ENCODE measurements around the gene TMEM150C. TPM values are rescaled to one million over a fixed set of nuclear protein-coding genes. Genes with fewer than 3 reads are reported as not detected.

The TMEM150C gene
- total RNA-seq = 1 to 10 TPM; 2.7 to 6.8 (median 4.9) TPM

DNA sequence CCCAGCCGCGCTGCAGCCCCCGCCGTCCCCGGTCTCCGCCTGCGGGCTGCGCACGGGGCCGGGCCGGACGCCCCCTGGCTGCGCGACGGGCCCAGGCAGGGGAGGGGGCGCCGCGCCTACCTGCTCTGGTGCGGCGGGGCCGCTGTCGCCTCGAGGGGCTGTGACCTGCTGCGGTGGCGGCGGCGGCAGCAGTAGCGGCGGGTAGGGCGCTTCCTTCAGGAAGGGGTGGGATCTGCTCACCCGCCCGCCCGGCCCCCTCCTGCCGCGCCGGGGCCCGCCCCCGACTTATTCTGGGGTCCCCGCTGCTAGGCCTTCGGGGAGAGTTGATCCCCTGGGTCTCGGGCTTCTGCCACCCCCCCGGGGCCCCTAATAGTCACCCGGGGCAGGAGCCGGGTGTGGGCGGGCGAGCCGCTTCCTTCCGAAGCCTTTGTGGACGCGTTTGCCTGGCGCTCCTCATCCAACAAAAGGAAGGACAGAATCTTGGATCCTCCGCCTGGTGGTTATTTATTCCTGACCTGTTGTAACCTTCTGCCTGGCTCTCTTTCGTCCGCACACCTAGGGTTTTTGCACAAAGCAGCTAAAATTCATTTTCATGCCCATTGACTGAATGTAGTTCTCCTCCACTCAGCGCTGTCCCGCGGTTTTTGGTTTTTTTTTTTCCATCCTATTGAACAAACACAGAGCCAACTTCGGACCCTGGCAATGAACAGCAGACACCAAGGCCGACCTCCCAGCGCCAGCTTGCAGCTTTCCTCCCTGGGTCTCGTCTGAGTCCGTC, at the start of gene TMEM150C:
TMEM150C (minus strand) TSS at position 203 of the 778 bp plus-strand sequence. CDS start 57,331 bp downstream, outside the sequence.
- ATAC-seq (ENCODE audit: low FRiP score in 2 of 2) = peak in 1 of 2 donors; percentile 53
- peaks cover 0 to 4% (median 0%) of the 10 kb centered on the region in 4 donors for H3K27me3 ChIP-seq
- H3K4me3 ChIP-seq = peak within 1 kb of the TSS; percentile 33 to 86 (median 65)
- no peaks in the 10 kb centered on the region for H3K36me3 ChIP-seq
- H3K4me1 ChIP-seq = peaks cover 0 to 17% (median 2%) of the 10 kb centered on the region in 4 donors
- peak in 1 of 2 donors; percentile 87 for DNase-seq
- WGBS, 2 donors = 15 to 18% methylated on average over 19 to 21 of the region's 62 CpGs
- peak within 1 kb of the TSS in 2 of 4 donors; percentile 26 to 58 for H3K27ac ChIP-seq
- H3K9me3 ChIP-seq = no peaks in the 10 kb centered on the region
- TF ChIP-seq EP300 (IDR thresholded peaks at IDR 0.05) = no peak
- TF ChIP-seq, protein P1, sequence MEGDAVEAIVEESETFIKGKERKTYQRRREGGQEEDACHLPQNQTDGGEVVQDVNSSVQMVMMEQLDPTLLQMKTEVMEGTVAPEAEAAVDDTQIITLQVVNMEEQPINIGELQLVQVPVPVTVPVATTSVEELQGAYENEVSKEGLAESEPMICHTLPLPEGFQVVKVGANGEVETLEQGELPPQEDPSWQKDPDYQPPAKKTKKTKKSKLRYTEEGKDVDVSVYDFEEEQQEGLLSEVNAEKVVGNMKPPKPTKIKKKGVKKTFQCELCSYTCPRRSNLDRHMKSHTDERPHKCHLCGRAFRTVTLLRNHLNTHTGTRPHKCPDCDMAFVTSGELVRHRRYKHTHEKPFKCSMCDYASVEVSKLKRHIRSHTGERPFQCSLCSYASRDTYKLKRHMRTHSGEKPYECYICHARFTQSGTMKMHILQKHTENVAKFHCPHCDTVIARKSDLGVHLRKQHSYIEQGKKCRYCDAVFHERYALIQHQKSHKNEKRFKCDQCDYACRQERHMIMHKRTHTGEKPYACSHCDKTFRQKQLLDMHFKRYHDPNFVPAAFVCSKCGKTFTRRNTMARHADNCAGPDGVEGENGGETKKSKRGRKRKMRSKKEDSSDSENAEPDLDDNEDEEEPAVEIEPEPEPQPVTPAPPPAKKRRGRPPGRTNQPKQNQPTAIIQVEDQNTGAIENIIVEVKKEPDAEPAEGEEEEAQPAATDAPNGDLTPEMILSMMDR (IDR thresholded peaks at IDR 0.05) = peak in 4 of 6 experiments; percentile 24 to 45 (median 34)

DNA sequence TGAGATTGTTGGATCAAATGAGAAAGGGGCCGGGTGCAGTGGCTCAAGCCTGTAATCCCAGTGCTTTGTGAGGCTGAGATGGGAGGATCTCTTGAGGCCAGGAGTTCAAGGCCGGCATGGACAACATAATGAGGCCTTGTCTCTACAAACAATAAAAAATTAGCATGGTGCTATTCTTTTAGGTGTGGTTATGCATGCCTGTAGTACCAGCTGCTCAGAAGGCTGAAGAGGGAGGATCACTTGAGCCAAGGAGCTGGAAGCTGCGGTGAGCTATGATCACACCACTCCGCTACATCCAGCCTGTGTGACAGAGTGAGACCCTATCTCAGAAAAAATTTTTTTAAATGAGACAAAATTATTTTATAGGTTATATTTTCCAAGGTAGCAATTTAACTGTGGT, 49.7 kb upstream of the TMEM150C start:
- Histone ChIP-seq H3K27ac (no peak overlapping the region), H3K36me3 (no peaks in the 10 kb centered on the region), H3K4me3 (no peak overlapping the region), H3K27me3 (no peaks in the 10 kb centered on the region), H3K4me1 (no peaks in the 10 kb centered on the region), H3K9me3 (no peaks in the 10 kb centered on the region)
- DNase-seq (no peak), ATAC-seq (ENCODE audit: low FRiP score in 2 of 2) (no peak)
- TF ChIP-seq EP300 (IDR thresholded peaks at IDR 0.05) (no peak), POLR2A (IDR thresholded peaks at IDR 0.05) (no peak), POLR2AphosphoS5 (IDR thresholded peaks at IDR 0.05) (no peak)
- TF ChIP-seq, protein P1 (IDR thresholded peaks at IDR 0.05) = no peak
- WGBS, 2 donors = 95 to 97% methylated on average over 4 of the region's 4 CpGs

DNA sequence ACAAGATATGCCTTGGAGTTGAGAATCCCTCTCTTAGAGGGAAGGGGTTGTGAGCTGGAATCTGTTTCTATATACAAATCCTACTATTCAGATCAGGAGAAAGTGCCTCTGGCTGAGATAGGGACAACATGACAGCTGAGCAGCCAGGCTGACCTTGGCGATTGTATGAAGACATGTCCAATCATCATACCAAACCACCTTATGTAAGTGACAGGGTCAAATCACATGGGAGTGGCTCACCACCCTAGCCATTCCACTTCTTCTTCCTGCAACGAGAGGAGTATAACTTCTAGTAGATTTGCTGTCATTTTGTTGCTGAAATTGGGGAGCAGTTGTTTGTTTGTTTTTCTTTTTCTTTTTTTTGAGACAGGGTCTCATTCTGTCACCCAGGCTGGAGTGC, 48.3 kb upstream of the TMEM150C start:
- Histone ChIP-seq H3K9me3 (no peaks in the 10 kb centered on the region), H3K36me3 (no peaks in the 10 kb centered on the region), H3K27me3 (no peaks in the 10 kb centered on the region), H3K27ac (no peak overlapping the region), H3K4me1 (no peaks in the 10 kb centered on the region), H3K4me3 (no peak overlapping the region)
- TF ChIP-seq EP300 (IDR thresholded peaks at IDR 0.05) (no peak), POLR2AphosphoS5 (IDR thresholded peaks at IDR 0.05) (no peak), POLR2A (IDR thresholded peaks at IDR 0.05) (no peak)
- TF ChIP-seq, protein P1 (IDR thresholded peaks at IDR 0.05) = no peak
- ATAC-seq (ENCODE audit: low FRiP score in 2 of 2) (no peak), DNase-seq (no peak)
- 79 to 82% methylated on average over 2 of the region's 2 CpGs for WGBS, 2 donors

DNA sequence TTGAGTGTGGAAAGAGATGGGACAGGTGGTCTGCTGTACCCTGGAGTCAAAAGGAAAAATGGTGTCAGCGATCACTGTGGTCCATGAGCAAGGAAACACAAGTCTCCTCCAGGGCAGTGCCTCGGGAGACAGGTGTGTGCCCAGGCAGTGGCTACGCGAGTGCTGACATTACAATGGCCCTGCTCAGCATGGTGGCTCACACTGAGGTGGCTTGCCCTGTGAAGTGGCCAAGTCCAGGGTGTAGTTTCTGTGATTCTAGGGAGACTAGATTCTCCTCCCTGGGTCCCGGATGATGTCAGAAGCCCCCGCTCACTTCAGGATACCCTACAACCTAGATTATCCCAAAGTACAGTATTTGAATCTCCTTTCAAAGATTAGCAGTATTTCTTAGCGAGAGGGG, 44.8 kb upstream of the TMEM150C start:
- DNase-seq = no peak
- TF ChIP-seq POLR2AphosphoS5 (IDR thresholded peaks at IDR 0.05) = no peak
- no peak for TF ChIP-seq EP300 (IDR thresholded peaks at IDR 0.05)
- TF ChIP-seq, protein P1 (IDR thresholded peaks at IDR 0.05) = no peak
- TF ChIP-seq POLR2A (IDR thresholded peaks at IDR 0.05) = no peak
- Histone ChIP-seq H3K4me3 (no peak overlapping the region), H3K27ac (no peak overlapping the region), H3K9me3 (no peaks in the 10 kb centered on the region), H3K36me3 (no peaks in the 10 kb centered on the region), H3K27me3 (no peaks in the 10 kb centered on the region), H3K4me1 (no peaks in the 10 kb centered on the region)
- ATAC-seq (ENCODE audit: low FRiP score in 2 of 2) = no peak
- 90 to 91% methylated on average over 7 of the region's 7 CpGs for WGBS, 2 donors

DNA sequence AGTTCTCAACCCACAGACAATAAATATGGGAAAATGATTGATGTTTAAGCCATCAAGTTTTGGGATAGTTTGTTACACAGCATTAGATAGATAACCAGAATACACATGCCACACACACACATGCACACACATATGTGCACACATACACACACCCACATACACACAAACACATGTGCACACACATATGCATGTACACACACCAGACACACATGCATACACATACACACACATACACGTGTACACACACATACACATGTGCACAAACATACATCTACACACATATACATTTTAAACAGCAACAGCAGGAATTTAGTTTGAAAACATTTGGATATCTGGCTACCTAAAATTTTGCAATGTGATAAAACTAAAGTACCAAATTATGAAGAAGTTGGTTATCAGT, 42.7 kb upstream of the TMEM150C start:
- Histone ChIP-seq H3K4me1 (no peaks in the 10 kb centered on the region), H3K36me3 (no peaks in the 10 kb centered on the region), H3K27ac (no peak overlapping the region), H3K4me3 (no peak overlapping the region), H3K27me3 (no peaks in the 10 kb centered on the region), H3K9me3 (no peaks in the 10 kb centered on the region)
- ATAC-seq (ENCODE audit: low FRiP score in 2 of 2) (no peak), DNase-seq (no peak)
- TF ChIP-seq EP300 (IDR thresholded peaks at IDR 0.05) (no peak), POLR2A (IDR thresholded peaks at IDR 0.05) (no peak), POLR2AphosphoS5 (IDR thresholded peaks at IDR 0.05) (no peak)
- TF ChIP-seq, protein P1 (IDR thresholded peaks at IDR 0.05) = no peak
- WGBS, 2 donors = 89 to 94% methylated on average over 1 of the region's 1 CpG
